Activated naive CD4-positive, alpha-beta T cell treated with anti-CD3 and anti-CD28 coated beads, Interleukin-2, amount 10 ng/mL, durations not matched to agents 7 days and 5 days (primary cell): Measurements from ENCODE around the gene MTHFD1L.

Experiments used
- CTCF ChIA-PET: fragments of 350-600 bp; sonication (Branson Sonifier 250); formaldehyde crosslinking; loops from one replicate; lab custom pipeline; 2021; ENCODE audit warnings: antibody characterized with exemption; lab: Charles Lee
- DNase-seq: peaks from one replicate; pipeline ENCODE4 v3.0.0-alpha.2; 2020
- H3K27ac Mint-ChIP-seq: one replicate; pipeline ENCODE4 v1.8.0; 2021; ENCODE audit warnings: mild to moderate bottlenecking, moderate library complexity, mixed read lengths
- H3K27me3 Mint-ChIP-seq: one replicate; pipeline ENCODE4 v1.8.0; 2021; ENCODE audit warnings: mild to moderate bottlenecking, mixed read lengths
- H3K36me3 Mint-ChIP-seq: one replicate; pipeline ENCODE4 v1.8.0; 2021; ENCODE audit warnings: mixed read lengths
- H3K4me1 Mint-ChIP-seq: one replicate; pipeline ENCODE4 v1.8.0; 2021; ENCODE audit warnings: mixed read lengths
- H3K4me3 Mint-ChIP-seq: one replicate; pipeline ENCODE4 v1.8.0; 2021; ENCODE audit warnings: mild to moderate bottlenecking, moderate library complexity, mixed read lengths
- H3K9me3 Mint-ChIP-seq: one replicate; pipeline ENCODE4 v1.8.0; 2021; ENCODE audit warnings: mixed read lengths

Gene MTHFD1L

DNA sequence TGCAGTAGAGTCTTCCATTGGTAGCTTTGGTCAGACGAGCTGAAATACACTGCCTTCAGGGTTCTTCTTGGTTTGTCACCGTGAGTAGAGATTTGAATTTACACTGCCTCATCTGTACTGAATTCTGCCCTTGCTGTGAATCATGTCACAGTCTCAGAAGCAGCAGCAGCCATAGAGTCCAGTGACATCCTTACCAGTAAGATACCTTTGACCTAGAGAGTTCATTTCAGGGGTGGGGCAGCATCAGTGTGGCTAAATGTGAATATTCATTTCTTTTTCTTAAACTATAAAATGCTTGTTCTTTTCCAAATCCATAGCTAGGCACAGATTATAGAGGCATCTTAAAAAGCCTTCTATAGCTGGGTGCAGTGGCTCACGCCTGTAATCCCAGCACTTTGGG, 223.5 kb downstream of the MTHFD1L start:
- H3K27ac Mint-ChIP-seq = no peak overlapping the region
- CTCF ChIA-PET = no interaction called here
- H3K36me3 Mint-ChIP-seq = peaks cover 33% of the 10 kb centered on the region

DNA sequence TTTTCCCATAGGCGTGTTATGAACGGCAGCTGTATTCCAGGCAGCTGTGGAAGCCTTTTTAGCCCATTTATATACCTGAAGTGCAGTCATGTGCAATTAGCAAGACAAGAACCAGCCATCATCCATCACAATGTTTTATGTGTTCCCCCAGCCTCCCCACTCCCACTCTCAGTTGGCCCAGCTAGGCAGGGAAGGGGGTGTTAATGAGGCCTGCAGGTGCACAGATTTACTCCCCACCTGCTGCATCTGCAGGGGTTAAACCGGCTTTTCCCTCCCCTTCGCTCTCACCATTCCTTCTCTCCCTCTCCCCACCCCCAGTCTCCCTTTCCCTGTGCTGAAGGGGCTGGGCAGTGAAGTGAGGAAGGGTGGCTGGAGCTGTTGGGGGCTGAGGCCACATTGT, 224.5 kb downstream of the MTHFD1L start:
- Mint-ChIP-seq H3K27ac (no peak overlapping the region), H3K4me1 (no peaks in the 10 kb centered on the region), H3K36me3 (peaks cover 38% of the 10 kb centered on the region), H3K27me3 (no peaks in the 10 kb centered on the region), H3K9me3 (peaks cover 2% of the 10 kb centered on the region), H3K4me3 (no peak overlapping the region)
- CTCF ChIA-PET = no interaction called here
- no peak for DNase-seq

More for the DNA sequence above, 223.5 kb downstream of the MTHFD1L start:
- H3K4me3 Mint-ChIP-seq = no peak overlapping the region
- H3K9me3 Mint-ChIP-seq = peaks cover 2% of the 10 kb centered on the region
- no peak for DNase-seq
- H3K27me3 Mint-ChIP-seq = no peaks in the 10 kb centered on the region
- no peaks in the 10 kb centered on the region for H3K4me1 Mint-ChIP-seq

DNA sequence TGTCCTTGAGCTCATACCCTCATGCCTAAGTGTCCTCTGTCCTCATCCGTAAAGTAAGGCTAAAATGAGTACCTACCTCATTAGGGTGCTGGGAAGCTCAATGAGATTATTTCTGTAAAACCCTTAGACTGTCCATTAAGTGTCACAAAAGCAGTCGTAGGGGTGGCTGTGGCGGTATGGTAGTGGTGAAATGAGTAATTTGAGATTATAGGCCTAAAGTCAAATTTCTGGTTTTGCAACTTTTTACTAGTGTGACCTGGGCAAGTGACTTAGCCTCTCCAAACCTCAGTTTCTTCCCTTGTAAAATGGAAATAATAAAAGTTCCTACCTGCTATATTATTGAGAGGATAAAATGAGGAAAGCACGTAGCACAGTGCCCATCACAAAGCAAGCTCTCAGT, 226.1 kb downstream of the MTHFD1L start:
- CTCF ChIA-PET = no interaction called here
- Mint-ChIP-seq H3K9me3 (peaks cover 2% of the 10 kb centered on the region), H3K27me3 (no peaks in the 10 kb centered on the region), H3K4me1 (no peaks in the 10 kb centered on the region), H3K36me3 (peaks cover 45% of the 10 kb centered on the region), H3K27ac (no peak overlapping the region), H3K4me3 (no peak overlapping the region)
- no peak for DNase-seq

DNA sequence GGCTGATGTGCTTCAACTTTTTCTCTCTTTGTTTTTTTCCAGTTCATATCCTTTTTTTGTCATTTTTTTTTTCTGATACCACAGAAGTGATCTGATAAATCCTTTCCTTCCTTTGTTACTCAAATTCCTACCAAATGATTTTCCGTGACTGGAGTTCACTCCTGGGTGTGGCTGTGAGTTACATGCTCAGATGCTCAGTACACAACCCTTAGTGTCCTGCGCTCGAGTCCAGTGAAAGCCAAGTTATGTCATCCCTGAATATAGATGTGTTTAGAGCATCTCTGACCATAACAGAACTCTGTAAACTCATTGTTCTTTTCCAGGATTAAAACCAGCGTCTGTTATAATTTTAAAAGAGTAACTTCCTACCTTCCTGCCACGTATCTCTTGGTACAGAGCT, 227.1 kb downstream of the MTHFD1L start:
- Mint-ChIP-seq H3K4me3 (no peak overlapping the region), H3K9me3 (peaks cover 2% of the 10 kb centered on the region), H3K4me1 (peaks cover 3% of the 10 kb centered on the region), H3K27me3 (no peaks in the 10 kb centered on the region), H3K36me3 (peaks cover 49% of the 10 kb centered on the region), H3K27ac (no peak overlapping the region)
- no peak for DNase-seq
- CTCF ChIA-PET = no interaction called here

DNA sequence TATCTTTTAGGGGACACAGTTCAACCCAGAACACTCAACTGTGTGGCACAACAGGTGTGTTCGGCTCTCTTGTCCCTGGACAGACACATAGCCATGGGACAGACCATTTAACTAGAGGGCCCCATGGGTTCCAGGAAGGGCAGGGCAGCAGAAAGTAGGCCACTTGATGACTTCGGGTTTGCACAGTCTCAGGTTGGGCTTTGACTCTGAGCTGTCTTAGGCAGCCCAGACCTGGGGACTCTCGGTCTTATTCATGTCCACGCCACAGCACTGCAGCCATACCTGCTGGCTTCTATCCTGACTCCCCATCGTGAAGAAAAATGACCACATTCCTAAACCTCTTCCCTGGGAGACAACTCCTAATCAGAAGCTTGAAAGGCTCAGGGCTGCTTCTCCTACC, 228.2 kb downstream of the MTHFD1L start:
- Mint-ChIP-seq H3K4me1 (peaks cover 4% of the 10 kb centered on the region), H3K27ac (no peak overlapping the region), H3K36me3 (peaks cover 48% of the 10 kb centered on the region), H3K27me3 (no peaks in the 10 kb centered on the region), H3K9me3 (peaks cover 2% of the 10 kb centered on the region), H3K4me3 (no peak overlapping the region)
- CTCF ChIA-PET = no interaction called here
- no peak for DNase-seq

DNA sequence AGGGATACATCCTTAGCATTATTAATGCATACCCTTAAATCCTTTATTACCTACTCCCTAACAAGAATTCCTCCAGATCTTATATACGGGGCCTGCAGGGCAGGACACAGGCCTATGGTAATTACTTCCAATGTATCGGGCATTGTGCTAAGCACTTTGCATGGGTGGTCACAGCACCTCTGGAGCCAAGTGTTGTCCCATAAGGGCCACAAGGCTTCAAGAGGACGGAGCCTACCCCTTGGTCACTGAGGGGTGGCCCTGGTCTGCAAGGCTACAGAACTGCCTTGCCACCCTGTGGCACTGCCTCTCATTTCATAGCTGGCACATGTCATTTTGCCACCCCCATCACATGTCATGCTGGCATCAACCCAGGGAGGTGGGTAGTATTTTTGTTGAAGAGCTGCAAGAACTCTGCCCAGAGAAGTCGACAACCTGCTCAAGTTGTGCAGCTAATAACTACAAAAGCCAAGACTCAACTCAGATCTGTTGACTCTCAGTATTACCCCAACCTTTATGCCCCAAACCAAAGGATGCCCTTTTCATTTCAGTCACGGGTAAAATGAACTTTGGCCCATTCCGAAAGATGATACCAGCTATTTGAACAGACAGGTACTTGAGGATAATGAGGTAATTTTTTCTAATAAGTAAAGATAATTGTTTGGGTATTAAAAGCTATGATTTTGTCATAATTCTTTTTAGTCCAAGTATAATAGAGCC, 230.2 kb downstream of the MTHFD1L start:
- CTCF ChIA-PET = interaction anchor here (1.4 kb wide), 1 partner anchor 230 kb away, joined by 4 read pairs; the partner anchor contains the start of gene MTHFD1L
- peaks cover 49% of the 10 kb centered on the region for H3K36me3 Mint-ChIP-seq

DNA sequence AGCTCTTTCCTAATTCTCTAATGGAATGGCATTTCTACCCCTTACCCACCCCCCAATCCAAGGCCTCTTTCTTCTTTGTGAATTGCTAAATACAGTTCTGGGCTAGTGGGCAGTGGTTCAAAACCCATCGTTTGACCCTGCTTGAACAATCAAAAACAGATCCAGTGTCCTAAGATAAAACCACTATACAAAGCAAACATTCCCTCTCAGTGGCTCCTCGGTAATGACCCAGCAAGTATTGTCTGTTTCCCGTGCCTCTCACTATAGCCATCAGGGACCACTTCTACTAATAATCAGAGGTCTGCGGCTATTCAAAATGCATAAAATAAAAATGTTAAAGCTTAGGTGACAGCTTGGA, 230.7 kb downstream of the MTHFD1L start:
- Mint-ChIP-seq H3K27ac (no peak overlapping the region), H3K27me3 (no peaks in the 10 kb centered on the region), H3K4me1 (peaks cover 4% of the 10 kb centered on the region), H3K4me3 (no peak overlapping the region), H3K36me3 (peaks cover 45% of the 10 kb centered on the region), H3K9me3 (no peaks in the 10 kb centered on the region)
- CTCF ChIA-PET = interaction anchor here (1.4 kb wide), 1 partner anchor 231 kb away, joined by 4 read pairs; the partner anchor contains the start of gene MTHFD1L
- no peak for DNase-seq

More for the DNA sequence above, 230.2 kb downstream of the MTHFD1L start:
- H3K27ac Mint-ChIP-seq = no peak overlapping the region
- H3K4me1 Mint-ChIP-seq = peaks cover 4% of the 10 kb centered on the region
- H3K4me3 Mint-ChIP-seq = no peak overlapping the region
- H3K9me3 Mint-ChIP-seq = peaks cover 2% of the 10 kb centered on the region
- no peak for DNase-seq
- no peaks in the 10 kb centered on the region for H3K27me3 Mint-ChIP-seq

DNA sequence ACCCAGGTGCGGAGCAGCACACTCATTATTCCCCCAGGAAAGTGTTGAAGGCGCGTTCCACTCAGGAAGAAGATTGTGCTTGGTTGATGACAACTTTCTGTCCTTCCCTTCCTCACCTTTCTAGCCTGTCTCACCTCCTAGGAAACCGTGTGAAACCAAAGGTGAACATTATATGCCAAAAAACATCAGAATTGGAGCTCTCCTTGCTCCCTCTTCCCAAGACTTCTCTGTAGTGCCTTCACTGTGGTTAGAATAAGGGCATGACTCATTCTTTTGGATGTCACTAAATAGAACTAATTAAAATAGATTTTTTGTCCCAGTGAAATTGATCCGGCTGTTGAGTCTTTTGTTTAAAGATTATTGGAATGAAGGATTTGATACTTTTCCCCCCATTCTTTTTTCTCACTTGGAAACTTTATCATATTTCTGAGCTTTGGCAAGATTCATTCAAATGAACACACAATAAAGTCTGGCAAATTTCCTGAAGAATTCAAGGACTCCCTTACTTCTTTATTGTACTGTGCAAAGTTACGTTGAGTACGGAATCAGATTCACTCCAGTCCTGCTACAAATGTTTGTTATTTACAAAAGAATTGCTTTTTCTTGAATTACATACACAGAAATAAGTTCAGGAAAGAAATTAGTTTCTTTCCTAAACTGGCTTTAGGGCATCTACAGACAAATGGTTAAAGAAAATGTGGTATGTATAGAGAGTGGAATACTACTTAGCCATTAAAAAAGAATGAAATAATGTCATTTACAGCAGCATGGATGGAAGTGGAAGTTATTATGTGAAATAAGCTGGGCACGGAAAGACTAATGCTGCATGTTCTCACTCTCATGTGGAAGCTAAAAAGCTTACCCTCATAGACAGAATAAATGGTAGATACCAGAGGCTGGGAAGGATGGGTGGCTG, 231.4 kb downstream of the MTHFD1L start:
- Mint-ChIP-seq H3K27ac (no peak overlapping the region), H3K4me1 (peaks cover 4% of the 10 kb centered on the region), H3K4me3 (no peak overlapping the region), H3K27me3 (no peaks in the 10 kb centered on the region), H3K9me3 (no peaks in the 10 kb centered on the region), H3K36me3 (peaks cover 39% of the 10 kb centered on the region)
- CTCF ChIA-PET = interaction anchor here (1.4 kb wide), 1 partner anchor 231 kb away, joined by 4 read pairs; the partner anchor contains the start of gene MTHFD1L
- DNase-seq = no peak

DNA sequence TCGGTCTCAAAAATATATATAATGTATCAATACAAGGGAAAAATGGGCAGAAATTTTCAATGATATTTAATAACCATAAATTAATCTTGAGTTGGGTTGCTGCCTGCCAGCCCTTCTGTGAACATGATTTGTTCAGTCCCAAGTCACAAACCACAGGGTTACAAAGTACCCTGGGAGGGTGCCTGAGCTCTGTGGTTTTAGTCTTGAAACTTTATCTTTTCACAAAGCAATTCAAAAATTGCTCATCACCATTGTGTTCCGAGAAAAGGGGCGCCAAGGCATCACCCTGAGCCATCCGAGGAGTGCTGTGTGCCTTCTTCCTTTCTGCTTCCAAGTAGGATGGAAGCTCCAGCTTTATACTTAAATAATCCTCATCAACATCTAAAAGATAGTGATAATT, 232.7 kb downstream of the MTHFD1L start:
- H3K4me1 Mint-ChIP-seq = peaks cover 4% of the 10 kb centered on the region
- no peaks in the 10 kb centered on the region for H3K27me3 Mint-ChIP-seq
- H3K27ac Mint-ChIP-seq = no peak overlapping the region
- no peaks in the 10 kb centered on the region for H3K9me3 Mint-ChIP-seq
- H3K36me3 Mint-ChIP-seq = peaks cover 28% of the 10 kb centered on the region
- H3K4me3 Mint-ChIP-seq = no peak overlapping the region
- DNase-seq = no peak
- CTCF ChIA-PET = no interaction called here

DNA sequence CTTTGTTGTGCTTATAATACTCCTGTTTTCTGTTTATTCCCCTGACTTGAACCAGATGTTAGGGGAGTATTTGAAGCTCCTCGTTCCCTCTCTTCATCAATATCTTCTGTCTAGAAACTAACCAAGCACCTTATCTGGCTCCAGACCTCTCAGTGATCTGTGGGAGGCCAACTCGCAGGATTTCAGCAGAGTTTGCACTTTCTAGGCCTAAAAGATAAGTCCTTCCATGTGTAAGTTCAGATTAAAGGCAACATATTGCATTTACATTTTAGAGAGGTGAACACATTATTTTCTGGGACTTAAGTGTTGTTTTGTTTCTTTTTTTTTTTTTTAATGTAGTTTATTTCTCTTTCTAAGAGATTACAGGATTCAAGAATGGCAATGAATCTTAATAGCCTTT, 234.8 kb downstream of the MTHFD1L start:
- CTCF ChIA-PET = no interaction called here
- Mint-ChIP-seq H3K4me1 (peaks cover 4% of the 10 kb centered on the region), H3K27ac (no peak overlapping the region), H3K27me3 (no peaks in the 10 kb centered on the region), H3K4me3 (no peak overlapping the region), H3K36me3 (peaks cover 15% of the 10 kb centered on the region), H3K9me3 (no peaks in the 10 kb centered on the region)
- no peak for DNase-seq

DNA sequence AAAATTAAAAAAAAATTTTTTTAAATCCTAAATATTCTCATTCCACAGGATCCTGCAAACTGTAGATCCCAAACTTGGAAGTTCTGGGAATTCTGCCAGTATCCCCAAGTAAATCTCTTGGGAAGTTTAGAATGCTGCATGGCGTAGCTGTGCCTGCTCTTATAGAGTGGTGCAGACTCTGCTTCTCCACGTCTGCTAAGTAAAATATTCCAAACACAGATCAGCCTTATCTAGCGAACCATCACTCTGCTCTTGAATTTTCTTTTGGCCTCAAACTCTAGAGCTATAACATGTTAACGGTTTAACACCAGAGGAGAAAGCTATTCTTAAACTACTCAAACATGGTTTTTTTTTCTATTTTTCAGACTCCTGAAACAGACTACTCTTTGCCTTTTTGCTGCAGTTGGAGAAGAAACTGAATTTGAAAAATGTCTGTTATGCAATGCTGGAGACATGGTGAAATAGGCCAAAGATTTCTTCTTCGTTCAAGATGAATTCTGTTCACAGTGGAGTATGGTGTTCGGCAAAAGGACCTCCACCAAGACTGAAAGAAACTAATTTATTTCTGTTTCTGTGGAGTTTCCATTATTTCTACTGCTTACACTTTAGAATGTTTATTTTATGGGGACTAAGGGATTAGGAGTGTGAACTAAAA, 235.8 kb downstream of the MTHFD1L start:
- CTCF ChIA-PET = no interaction called here
- no peaks in the 10 kb centered on the region for H3K9me3 Mint-ChIP-seq
- H3K4me1 Mint-ChIP-seq = peaks cover 4% of the 10 kb centered on the region
- no peak overlapping the region for H3K27ac Mint-ChIP-seq
- no peak for DNase-seq
- no peak overlapping the region for H3K4me3 Mint-ChIP-seq
- H3K36me3 Mint-ChIP-seq = peaks cover 10% of the 10 kb centered on the region
- H3K27me3 Mint-ChIP-seq = no peaks in the 10 kb centered on the region

DNA sequence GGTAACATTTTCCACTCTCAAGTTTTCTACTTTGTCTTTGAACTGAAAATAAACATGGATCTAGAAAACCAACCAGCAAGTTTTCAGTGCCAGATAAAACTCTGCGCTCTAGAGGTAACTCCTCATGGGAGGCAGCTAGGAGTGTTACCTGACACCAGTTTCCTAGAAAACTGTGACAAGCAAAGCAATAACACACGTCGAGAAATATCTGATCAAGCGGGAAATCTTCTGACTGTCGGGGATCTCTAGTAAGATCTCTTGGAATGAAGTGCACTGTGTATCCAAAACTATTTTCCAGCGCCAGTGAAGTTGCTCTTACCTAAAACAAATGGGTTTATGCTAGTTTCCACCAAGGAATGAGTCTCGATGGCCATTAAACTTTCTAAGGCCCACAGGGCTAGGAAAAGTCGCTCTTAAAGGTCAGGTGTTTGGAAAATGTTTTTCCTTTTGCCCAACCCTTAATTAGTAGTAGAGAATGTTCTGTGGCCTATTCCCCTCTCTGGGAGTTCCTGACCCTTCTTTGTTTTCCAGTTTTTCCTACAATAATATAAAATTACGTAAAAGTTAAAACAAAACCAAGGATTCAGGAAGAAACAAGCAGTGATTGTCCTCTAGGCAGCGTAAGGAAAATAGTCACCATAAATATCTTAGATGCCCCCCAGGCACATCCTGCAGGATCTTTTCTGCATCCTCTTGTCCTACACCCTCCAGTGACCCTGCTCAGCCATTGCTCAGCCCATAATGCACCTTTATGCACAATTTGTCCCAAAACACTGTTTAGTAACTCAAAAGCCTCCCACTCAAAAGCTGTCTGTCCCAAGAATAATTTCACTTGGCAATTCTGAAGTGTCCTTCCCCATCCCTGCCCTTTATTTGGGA, 236.6 kb downstream of the MTHFD1L start:
- no peak for DNase-seq
- Mint-ChIP-seq H3K4me1 (peaks cover 4% of the 10 kb centered on the region), H3K27ac (no peak overlapping the region), H3K36me3 (peaks cover 10% of the 10 kb centered on the region), H3K4me3 (no peak overlapping the region), H3K27me3 (no peaks in the 10 kb centered on the region), H3K9me3 (no peaks in the 10 kb centered on the region)
- CTCF ChIA-PET = no interaction called here

DNA sequence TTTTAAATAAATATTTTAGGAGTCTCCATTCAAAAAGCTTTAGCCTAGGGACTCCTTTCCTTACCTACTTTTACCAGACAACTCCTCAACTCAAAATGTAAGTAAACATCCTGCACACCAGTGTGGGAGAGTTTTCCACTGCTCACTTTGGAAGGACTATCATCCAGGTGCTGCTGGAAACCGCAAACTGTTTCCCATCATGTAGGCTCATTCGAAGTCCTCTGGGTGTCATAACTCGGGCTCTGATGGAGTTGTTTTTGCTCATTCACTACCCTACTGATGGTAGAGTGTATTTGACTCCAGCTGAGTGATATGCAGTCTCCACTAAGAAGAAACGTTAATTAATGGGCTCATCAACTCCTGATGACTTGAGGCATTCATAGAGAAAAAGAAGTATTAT, 237.8 kb downstream of the MTHFD1L start:
- CTCF ChIA-PET = no interaction called here
- H3K4me1 Mint-ChIP-seq = no peaks in the 10 kb centered on the region
- no peak for DNase-seq
- H3K27ac Mint-ChIP-seq = no peak overlapping the region
- no peaks in the 10 kb centered on the region for H3K27me3 Mint-ChIP-seq
- H3K9me3 Mint-ChIP-seq = no peaks in the 10 kb centered on the region
- H3K36me3 Mint-ChIP-seq = peaks cover 5% of the 10 kb centered on the region
- H3K4me3 Mint-ChIP-seq = no peak overlapping the region
